Liver (tissue), 9 donors: ENCODE data around the gene B4GALT2. TPM values are rescaled to one million over a fixed set of nuclear protein-coding genes. Genes with fewer than 3 reads are reported as not detected.

Experiments used
- DNase-seq: peaks from one replicate; pipeline ENCODE4 v3.0.0-alpha.2; 2017; ENCODE audit warnings: low spot score
- H3K27ac ChIP-seq, 2 donors: one replicate each; pipeline ENCODE4 v1.7.0; 2013; ENCODE audit warnings: inconsistent platforms in 2 of 2, low read length in 2 of 2, control low read depth in 1 of 2, low read depth in 1 of 2, mild to moderate bottlenecking in 1 of 2
- H3K27me3 ChIP-seq, 4 donors: one replicate each; pipeline versions ENCODE4 v1.6.1 to v1.7.0; 2013; ENCODE audit warnings: low read length in 3 of 4, inconsistent platforms in 1 of 4, mild to moderate bottlenecking in 1 of 4, moderate library complexity in 1 of 4; ENCODE audit not compliant: control insufficient read depth in 4 of 4, insufficient read depth in 4 of 4
- H3K36me3 ChIP-seq, 4 donors: one replicate each; pipeline versions ENCODE4 v1.6.1 to v1.7.0; 2013; ENCODE audit warnings: low read length in 3 of 4, mild to moderate bottlenecking in 3 of 4, low read depth in 1 of 4, moderate library complexity in 1 of 4; ENCODE audit not compliant: control insufficient read depth in 4 of 4, insufficient read depth in 3 of 4
- H3K4me1 ChIP-seq, 4 donors: one replicate each; pipeline versions ENCODE4 v1.6.1 to v1.7.0; 2013; ENCODE audit warnings: low read length in 3 of 4, mild to moderate bottlenecking in 3 of 4, moderate library complexity in 1 of 4; ENCODE audit not compliant: control insufficient read depth in 4 of 4, insufficient read depth in 4 of 4
- H3K4me3 ChIP-seq, 3 donors: one replicate each; pipeline versions ENCODE4 v1.6.1 to v1.7.0; 2013; ENCODE audit warnings: low read length in 3 of 3, control low read depth in 1 of 3, low read depth in 1 of 3, mild to moderate bottlenecking in 1 of 3
- H3K9ac ChIP-seq, 2 donors: one replicate each; pipeline ENCODE4 v1.7.0; 2013; ENCODE audit warnings: low read length in 2 of 2, mild to moderate bottlenecking in 2 of 2, moderate library complexity in 2 of 2, control low read depth in 1 of 2, low read depth in 1 of 2
- H3K9me3 ChIP-seq, 4 donors: one replicate each; pipeline versions ENCODE4 v1.6.1 to v1.7.0; 2013; ENCODE audit warnings: low read length in 3 of 4; ENCODE audit not compliant: control insufficient read depth in 4 of 4
- ATF3 ChIP-seq: IDR thresholded peaks from 2 replicates; pipeline ENCODE4 v1.6.1; 2016; ENCODE audit warnings: antibody characterized with exemption
- CTCF ChIP-seq: fragments of 150-350 bp; IDR thresholded peaks from 2 replicates; pipeline ENCODE4 v1.5.1; 2017; ENCODE audit warnings: improper control_type of control experiment, low read depth, low read length; ENCODE audit not compliant: missing input control
- EGR1 ChIP-seq, 2 donors: IDR thresholded peaks; 2 replicates each; pipeline ENCODE4 v1.6.1; 2016 to 2018; ENCODE audit warnings: antibody characterized with exemption in 2 of 2, low read depth in 2 of 2
- FOXA1 ChIP-seq: IDR thresholded peaks from 2 replicates; pipeline ENCODE4 v1.6.1; 2016; ENCODE audit warnings: antibody characterized with exemption
- FOXA2 ChIP-seq: IDR thresholded peaks from 2 replicates; pipeline ENCODE4 v1.6.1; 2016; ENCODE audit warnings: antibody characterized with exemption
- GABPA ChIP-seq, 2 donors: IDR thresholded peaks in 1 of 2; conservative IDR thresholded peaks in 1 of 2; 2 replicates each; pipeline ENCODE4 v1.6.1; 2016; ENCODE audit warnings: antibody characterized with exemption in 2 of 2, mild to moderate bottlenecking in 1 of 2, moderate library complexity in 1 of 2
- HNF4A ChIP-seq, 2 donors: conservative IDR thresholded peaks; 2 replicates each; pipeline ENCODE4 v1.6.1; 2016; ENCODE audit warnings: antibody characterized with exemption in 2 of 2, mild to moderate bottlenecking in 2 of 2
- HNF4G ChIP-seq: IDR thresholded peaks from 2 replicates; pipeline ENCODE4 v1.6.1; 2016; ENCODE audit warnings: antibody characterized with exemption
- JUND ChIP-seq, 2 donors: IDR thresholded peaks; 2 replicates each; pipeline ENCODE4 v1.6.1; 2016; ENCODE audit warnings: antibody characterized with exemption in 2 of 2
- MAX ChIP-seq: IDR thresholded peaks from 2 replicates; pipeline ENCODE4 v1.6.1; 2016; ENCODE audit warnings: antibody characterized with exemption
- NR2F2 ChIP-seq: IDR thresholded peaks from 2 replicates; pipeline ENCODE4 v1.6.1; 2016; ENCODE audit warnings: antibody characterized with exemption
- RAD21 ChIP-seq, 2 donors: IDR thresholded peaks; 2 replicates each; pipeline ENCODE4 v1.6.1; 2016; ENCODE audit warnings: antibody characterized with exemption in 2 of 2, mild to moderate bottlenecking in 2 of 2
- REST ChIP-seq: IDR thresholded peaks from 2 replicates; pipeline ENCODE4 v1.6.1; 2016; ENCODE audit warnings: antibody characterized with exemption, mild to moderate bottlenecking
- RXRA ChIP-seq, 2 donors: IDR thresholded peaks; 2 replicates each; pipeline ENCODE4 v1.6.1; 2017 to 2018; ENCODE audit warnings: antibody characterized with exemption in 2 of 2, mild to moderate bottlenecking in 1 of 2
- SP1 ChIP-seq: IDR thresholded peaks from 2 replicates; pipeline ENCODE4 v1.6.1; 2018; ENCODE audit warnings: antibody characterized with exemption, mild to moderate bottlenecking
- TAF1 ChIP-seq: conservative IDR thresholded peaks from 2 replicates; pipeline ENCODE4 v1.6.1; 2016; ENCODE audit warnings: antibody characterized with exemption, mild to moderate bottlenecking
- YY1 ChIP-seq: IDR thresholded peaks from 2 replicates; pipeline ENCODE4 v1.6.1; 2016; ENCODE audit warnings: antibody characterized with exemption, mild to moderate bottlenecking
- ZBTB33 ChIP-seq: IDR thresholded peaks from 2 replicates; pipeline ENCODE4 v1.6.1; 2016; ENCODE audit warnings: antibody characterized with exemption
- WGBS: extraction: QIAGEN DNeasy Blood & Tissue Kit; methylation state at CpG from one replicate; pipeline ENCODE4 v1.1.7; 2013; 5-methylcytosine and 5-hydroxymethylcytosine counted together
- polyA plus RNA-seq, 2 donors: library from polyadenylated mRNA; stranded (reverse) in 1 of 2; unstranded in 1 of 2; fragments of 200-250 nt in 1 of 2; fragments of >200 nt in 1 of 2; fragmentation: Nextera tagmentation in 1 of 2; extraction: Ambion mirVana in 1 of 2; gene quantifications; one replicate each; pipeline versions ENCODE4 v1.2.1 to v1.2.3, GENCODE V29; 2013 to 2015
- total RNA-seq, 2 donors: library from RNA; depleted of rRNA; stranded (reverse); fragments of >200 nt; gene quantifications; one replicate each; pipeline ENCODE4 v1.2.3, GENCODE V29; 2014
- donor health status: healthy.
- donor health status: healthy.
- donor health status: healthy.
- donor health status: healthy.
- donor health status: healthy.

Gene B4GALT2
- total and polyA plus RNA-seq, 4 donors, result 2.9 to 31.5 (median 16.1) TPM

- H3K36me3 ChIP-seq, result peaks cover 0 to 8% (median 0%) of the 10 kb centered on the region in 4 donors
- no peaks in the 10 kb centered on the region for H3K27me3 ChIP-seq
- WGBS, result 98% methylated on average over 4 of the region's 4 CpGs
- no peak overlapping the region for H3K9ac ChIP-seq
- no peak overlapping the region for H3K4me3 ChIP-seq
- H3K27ac ChIP-seq, result no peak overlapping the region
- TF ChIP-seq RXRA (IDR thresholded peaks at IDR 0.05), result no peak
- TF ChIP-seq NR2F2, result no peak
- no peak for TF ChIP-seq FOXA2
- TF ChIP-seq HNF4G, result no peak
- no peak for TF ChIP-seq FOXA1
- TF ChIP-seq EGR1 (IDR thresholded peaks at IDR 0.05; ENCODE audit: low read depth in 2 of 2), result no peak
- TF ChIP-seq CTCF, result no peak
- no peak for TF ChIP-seq GABPA (IDR thresholded peaks at IDR 0.05 in 1 of 2, conservative IDR thresholded peaks at IDR 0.05 in 1 of 2)
- no peak for TF ChIP-seq ATF3
- TF ChIP-seq TAF1, result no peak
- TF ChIP-seq ZBTB33, result no peak
- TF ChIP-seq RAD21 (IDR thresholded peaks at IDR 0.05), result no peak
- no peak for TF ChIP-seq SP1
- TF ChIP-seq REST, result no peak
- TF ChIP-seq JUND (IDR thresholded peaks at IDR 0.05), result no peak
- no peak for TF ChIP-seq MAX
- TF ChIP-seq HNF4A (conservative IDR thresholded peaks at IDR 0.05), result no peak
- TF ChIP-seq YY1, result no peak
- no peaks in the 10 kb centered on the region for H3K9me3 ChIP-seq
- no peak for DNase-seq
- H3K4me1 ChIP-seq, result peaks cover 5 to 21% (median 16%) of the 10 kb centered on the region in 4 donors
These were observed 27.7 kb upstream of the B4GALT2 start for GRCh38 chr1:43951021-43951985.
